Stimulated activated CD8-positive, alpha-beta memory T cell treated with anti-CD3 and anti-CD28 coated beads, Interleukin-4, amount 100 ng/mL, for 48 hours (primary cell): Measurements from ENCODE around the gene SLC38A7.

Experiments used
- DNase-seq: peaks from one replicate; pipeline ENCODE4 v3.0.0-alpha.2; 2020

The SLC38A7 gene

GRCh38 chr16:58634265-58634802 lies 50.2 kb downstream of the SLC38A7 start:
- DNase-seq, result no peak

DNA sequence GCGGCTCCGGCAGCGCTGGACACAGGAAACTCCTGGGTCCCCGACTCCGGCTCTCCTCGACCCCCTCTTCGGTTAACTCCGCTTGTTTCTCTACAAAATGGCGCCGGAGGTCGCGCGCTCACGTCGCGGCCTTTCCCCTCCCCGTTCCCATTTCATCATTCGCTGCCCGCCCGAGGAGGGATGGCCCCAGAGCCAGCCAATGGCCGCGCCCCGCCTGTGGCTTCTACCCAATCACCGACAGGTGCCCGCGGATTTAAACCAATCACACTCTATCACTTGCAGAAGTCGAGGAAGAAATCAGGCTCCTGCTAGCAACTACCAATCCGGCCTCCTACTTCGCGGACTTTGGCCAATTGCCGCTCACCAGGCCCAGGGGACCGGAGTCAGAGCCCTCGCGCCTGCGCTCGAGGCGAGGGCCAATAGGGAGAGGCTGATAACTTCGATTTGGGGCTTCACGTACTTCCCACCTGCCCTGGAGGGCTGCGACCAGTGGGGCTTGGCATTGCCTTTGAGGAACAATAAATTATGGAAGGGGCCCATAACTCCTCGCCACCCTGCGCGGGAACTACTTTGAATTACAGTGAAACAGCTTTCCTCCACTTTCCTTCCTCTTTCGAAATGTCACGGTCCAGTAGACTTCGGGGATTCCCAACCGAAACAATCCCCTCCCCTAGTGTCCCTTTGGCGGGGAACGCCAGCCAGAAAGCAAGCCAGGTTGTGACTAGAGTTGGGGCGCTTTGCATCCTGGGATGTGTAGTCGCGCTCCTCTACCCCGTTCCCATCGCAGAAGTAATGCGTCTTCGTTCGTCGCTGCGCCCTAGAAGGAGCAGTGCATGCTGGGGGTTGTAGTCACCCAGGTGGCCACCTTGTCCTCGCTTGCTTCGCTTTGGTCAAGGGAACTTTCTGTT lies 54.6 kb downstream of the SLC38A7 start, which contains the start of gene CNOT1:
Gene CNOT1 (minus strand): TSS at position 94 of the 908 bp plus-strand sequence. CDS start 30,489 bp downstream, outside the sequence.
- DNase-seq, result peak; percentile 97

- DNase-seq, result peak; percentile 70
These were observed 55.5 kb downstream of the SLC38A7 start for GRCh38 chr16:58628845-58629732.

DNA sequence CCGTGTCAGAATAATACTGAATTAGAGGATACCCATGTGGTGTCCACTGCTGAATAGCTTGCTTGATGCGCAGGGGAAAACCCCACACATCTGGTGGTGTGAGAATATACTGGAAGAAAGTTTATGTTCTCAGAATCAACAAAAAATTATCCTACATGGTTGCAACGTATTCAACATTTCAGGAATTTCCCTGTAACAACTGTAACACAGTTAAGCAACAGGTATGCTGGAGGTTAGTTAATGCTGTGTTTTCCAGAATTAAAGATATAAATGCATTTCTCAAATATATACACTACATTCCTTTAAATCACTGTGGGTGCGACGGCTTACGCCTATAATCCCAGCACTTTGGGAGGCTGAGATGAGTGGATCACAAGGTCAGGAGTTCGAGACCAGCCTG lies 60.4 kb downstream of the SLC38A7 start:
- no peak for DNase-seq

- no peak for DNase-seq
These were observed 64.2 kb downstream of the SLC38A7 start for GRCh38 chr16:58620396-58620795.

DNA sequence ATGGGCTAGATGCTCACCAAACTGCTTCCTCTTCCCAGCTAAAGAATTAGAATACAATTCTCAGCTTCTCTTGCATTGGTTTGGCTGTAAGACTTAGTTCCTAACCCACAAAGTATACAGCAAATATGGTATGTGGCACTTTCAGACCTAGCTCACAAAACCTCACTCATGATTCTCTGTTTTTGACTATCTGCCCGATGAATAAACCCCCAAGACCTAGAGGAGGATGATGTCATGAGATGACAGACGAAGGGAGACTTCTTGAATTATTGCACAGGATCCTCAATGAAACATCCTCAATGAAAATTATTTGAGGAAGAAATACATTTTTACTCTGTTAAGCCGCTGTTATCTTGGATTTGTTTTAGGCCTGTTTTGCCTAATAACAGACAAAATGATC lies 69.3 kb downstream of the SLC38A7 start:
- no peak for DNase-seq
